Left lung (tissue), 10 donors: ENCODE data around the gene KRT3. TPM values are rescaled to one million over a fixed set of nuclear protein-coding genes. Genes with fewer than 3 reads are reported as not detected.

Source experiments
- ATAC-seq: fragments of 200-7000 bp; cut with Tn5 transposase; one replicate; pipeline ENCODE4 v1.9.1; 2020; ENCODE audit warnings: moderate library complexity
- DNase-seq, 4 donors: peaks; one replicate each; pipeline ENCODE4 v3.0.0-alpha.2; 2013 to 2020
- H3K27ac ChIP-seq, 2 donors: fragments of 200-600 bp; sonication (generic) in 1 of 2; one replicate each; pipeline versions ENCODE4 v1.5.0 to v1.8.0; 2020 to 2021
- H3K27me3 ChIP-seq, 2 donors: fragments of 200-600 bp; sonication (generic) in 1 of 2; one replicate each; pipeline versions ENCODE4 v1.5.0 to v1.8.0; 2020 to 2021
- H3K36me3 ChIP-seq, 2 donors: fragments of 200-600 bp; sonication (generic) in 1 of 2; one replicate each; pipeline versions ENCODE4 v1.5.0 to v1.8.0; 2020 to 2021
- H3K4me1 ChIP-seq, 2 donors: fragments of 200-600 bp; one replicate each; pipeline ENCODE4 v1.8.0; 2021
- H3K4me3 ChIP-seq, 2 donors: fragments of 200-600 bp; sonication (generic) in 1 of 2; one replicate each; pipeline versions ENCODE4 v1.5.0 to v1.8.0; 2020 to 2021; ENCODE audit warnings: mild to moderate bottlenecking in 1 of 2
- H3K9me3 ChIP-seq, 2 donors: fragments of 200-600 bp; sonication (generic) in 1 of 2; one replicate each; pipeline versions ENCODE4 v1.5.0 to v1.8.0; 2020 to 2021
- intact Hi-C, 2 donors: fragments of 100-400 bp; cut with DNase I; formaldehyde crosslinking; loops; one replicate each; pipeline versions ENCODE4 v1.11.2 to v1.14.2; 2022
- polyA plus RNA-seq, 6 donors: library from polyadenylated mRNA; unstranded; fragments of 120-200 nt; gene quantifications; one replicate each; pipeline ENCODE4 v1.2.1, GENCODE V29; 2013; ENCODE audit not compliant: insufficient read length in 6 of 6
- total RNA-seq, 2 donors: library from RNA; stranded (reverse); fragmentation: NEBNext Ultra II Directional; extraction: Animal tissue kit (Norgen Biotek cat#: 25700); gene quantifications; one replicate each; pipeline ENCODE4 v1.2.1, GENCODE V29; 2021
- TF ChIP-seq, protein P1 (sequence below), 2 donors: fragments of 200-600 bp; sonication (generic) in 1 of 2; IDR thresholded peaks; one replicate each; pipeline versions ENCODE4 v1.5.0 to v1.8.0; 2021; ENCODE audit warnings: antibody characterized with exemption in 2 of 2
- donor health status: DM: no; HTN: yes; CAD: no.
- donor health status: DM: no; HTN: no; CAD: no.

Gene KRT3
- total and polyA plus RNA-seq, 8 donors = not detected

DNA sequence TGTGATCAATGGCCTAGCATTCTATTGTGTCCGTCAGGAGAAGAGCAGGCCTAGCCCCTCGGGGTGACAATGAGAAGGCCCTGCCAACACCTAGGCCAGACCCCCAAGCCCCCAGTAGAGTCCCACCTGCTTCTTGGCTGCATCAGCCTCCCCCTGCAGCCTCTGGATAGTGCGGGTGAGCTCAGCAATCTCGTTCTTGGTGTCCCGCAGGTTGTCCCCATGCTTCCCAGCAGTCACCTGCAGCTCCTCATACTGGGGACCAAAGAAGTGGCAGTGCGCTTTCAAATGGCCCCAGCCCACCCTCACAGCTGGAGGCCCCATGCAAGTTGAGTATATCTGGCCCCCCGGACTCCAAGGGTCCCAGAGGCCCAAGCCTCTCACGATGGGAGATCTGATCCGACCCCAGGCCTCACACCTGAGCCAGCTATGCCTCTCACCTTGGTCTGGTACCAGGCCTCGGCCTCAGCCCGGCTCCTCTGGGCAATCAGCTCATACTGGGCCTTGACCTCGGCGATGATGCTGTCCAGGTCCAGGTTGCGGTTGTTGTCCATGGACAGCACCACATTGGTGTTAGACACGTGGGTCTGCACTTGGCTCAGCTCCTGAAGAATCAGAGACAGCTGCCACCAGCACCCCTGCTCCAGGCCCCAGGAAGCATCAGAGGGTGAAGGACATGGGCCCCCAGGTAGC, 28.0 kb upstream of the KRT3 start:
- no peak for DNase-seq
- no peak for ATAC-seq
- intact Hi-C loops = no loop called here
- Histone ChIP-seq H3K9me3 (no peaks in the 10 kb centered on the region), H3K4me1 (no peaks in the 10 kb centered on the region), H3K27ac (no peak overlapping the region), H3K4me3 (no peak overlapping the region), H3K27me3 (peaks cover 0 to 64% of the 10 kb centered on the region in 2 donors), H3K36me3 (no peaks in the 10 kb centered on the region)
- TF ChIP-seq, protein P1, sequence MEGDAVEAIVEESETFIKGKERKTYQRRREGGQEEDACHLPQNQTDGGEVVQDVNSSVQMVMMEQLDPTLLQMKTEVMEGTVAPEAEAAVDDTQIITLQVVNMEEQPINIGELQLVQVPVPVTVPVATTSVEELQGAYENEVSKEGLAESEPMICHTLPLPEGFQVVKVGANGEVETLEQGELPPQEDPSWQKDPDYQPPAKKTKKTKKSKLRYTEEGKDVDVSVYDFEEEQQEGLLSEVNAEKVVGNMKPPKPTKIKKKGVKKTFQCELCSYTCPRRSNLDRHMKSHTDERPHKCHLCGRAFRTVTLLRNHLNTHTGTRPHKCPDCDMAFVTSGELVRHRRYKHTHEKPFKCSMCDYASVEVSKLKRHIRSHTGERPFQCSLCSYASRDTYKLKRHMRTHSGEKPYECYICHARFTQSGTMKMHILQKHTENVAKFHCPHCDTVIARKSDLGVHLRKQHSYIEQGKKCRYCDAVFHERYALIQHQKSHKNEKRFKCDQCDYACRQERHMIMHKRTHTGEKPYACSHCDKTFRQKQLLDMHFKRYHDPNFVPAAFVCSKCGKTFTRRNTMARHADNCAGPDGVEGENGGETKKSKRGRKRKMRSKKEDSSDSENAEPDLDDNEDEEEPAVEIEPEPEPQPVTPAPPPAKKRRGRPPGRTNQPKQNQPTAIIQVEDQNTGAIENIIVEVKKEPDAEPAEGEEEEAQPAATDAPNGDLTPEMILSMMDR (IDR thresholded peaks at IDR 0.05) = no peak

- H3K4me3 ChIP-seq = no peak overlapping the region
- no peaks in the 10 kb centered on the region for H3K9me3 ChIP-seq
- intact Hi-C loops = no loop called here
- ATAC-seq = no peak
- H3K4me1 ChIP-seq = no peaks in the 10 kb centered on the region
- no peak for DNase-seq
- peaks cover 0 to 73% of the 10 kb centered on the region in 2 donors for H3K27me3 ChIP-seq
- TF ChIP-seq, protein P1 (IDR thresholded peaks at IDR 0.05) = no peak
- H3K36me3 ChIP-seq = no peaks in the 10 kb centered on the region
- H3K27ac ChIP-seq = no peak overlapping the region
Measured at GRCh38 chr12:52822771-52823510, 27.0 kb upstream of the KRT3 start.

- peak; percentile 45 for ATAC-seq
- TF ChIP-seq, protein P1 (IDR thresholded peaks at IDR 0.05) = no peak
Measured at GRCh38 chr12:52821826-52822660, 26.1 kb upstream of the KRT3 start.

GRCh38 chr12:52821071-52821730, 25.3 kb upstream of the KRT3 start:
- Histone ChIP-seq H3K9me3 (no peaks in the 10 kb centered on the region), H3K27me3 (peaks cover 0 to 80% of the 10 kb centered on the region in 2 donors), H3K27ac (no peak overlapping the region), H3K4me3 (no peak overlapping the region), H3K4me1 (no peaks in the 10 kb centered on the region), H3K36me3 (no peaks in the 10 kb centered on the region)
- TF ChIP-seq, protein P1 (IDR thresholded peaks at IDR 0.05) = no peak
- ATAC-seq (no peak), DNase-seq (no peak)
- intact Hi-C loops = no loop called here

More at GRCh38 chr12:52821826-52822660, 26.1 kb upstream of the KRT3 start:
- no peak overlapping the region for H3K4me3 ChIP-seq
- H3K9me3 ChIP-seq = no peaks in the 10 kb centered on the region
- H3K4me1 ChIP-seq = no peaks in the 10 kb centered on the region
- H3K27ac ChIP-seq = no peak overlapping the region
- intact Hi-C loops = no loop called here
- H3K36me3 ChIP-seq = no peaks in the 10 kb centered on the region
- peaks cover 0 to 79% of the 10 kb centered on the region in 2 donors for H3K27me3 ChIP-seq
- DNase-seq = no peak
